Hair follicular keratinocyte (primary cell): ENCODE data around the gene NUTF2. TPM values are rescaled to one million over a fixed set of nuclear protein-coding genes. Genes with fewer than 3 reads are reported as not detected.

Experiments used
- total RNA-seq: library from RNA; depleted of rRNA; stranded (reverse); fragments of >200 nt; gene quantifications from 2 replicates; pipeline ENCODE4 v1.2.3, GENCODE V29; 2015

The NUTF2 gene
- 313 and 331 TPM in 2 replicates for total RNA-seq

DNA sequence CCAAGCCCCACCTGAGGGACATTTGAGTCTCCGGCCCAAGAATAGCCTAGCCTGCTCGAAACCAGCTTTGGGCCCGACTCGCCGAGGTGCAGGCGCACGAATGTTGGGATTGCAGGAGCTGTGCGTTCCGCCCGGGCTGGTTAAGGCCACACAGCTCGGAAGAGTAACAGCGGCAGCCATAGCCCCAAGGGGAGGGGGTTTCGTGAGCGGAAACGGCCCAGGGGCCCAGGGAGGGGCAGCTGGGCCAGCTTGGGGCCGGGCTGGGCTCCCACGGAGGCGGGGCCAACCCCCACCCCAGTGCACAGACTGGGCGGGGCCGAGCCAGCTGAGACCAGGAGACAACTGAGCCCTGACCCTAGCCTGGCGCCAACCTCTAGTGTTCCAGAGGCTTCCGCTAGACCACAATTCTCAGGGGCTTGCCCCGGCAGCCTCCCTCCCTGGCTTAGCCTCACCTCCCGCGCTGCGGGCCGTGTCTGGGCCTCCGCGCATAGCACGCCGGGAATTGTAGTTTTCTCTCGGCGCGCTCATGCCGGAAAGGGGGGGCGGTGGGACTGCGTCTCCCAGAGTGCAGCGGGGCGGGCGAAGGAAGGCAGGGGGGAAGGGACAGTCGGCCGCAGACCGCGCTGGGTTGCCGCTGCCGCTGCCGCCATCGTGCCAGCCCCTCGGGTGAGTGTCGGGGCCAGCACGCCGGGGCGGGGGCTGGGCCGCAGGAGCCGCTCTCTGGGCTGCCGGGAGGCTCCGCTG lies at the start of gene NUTF2:
TSS of gene NUTF2 (plus strand) at position 614 of the 744 bp plus-strand sequence. CDS start 18,198 bp downstream, outside the sequence.

DNA sequence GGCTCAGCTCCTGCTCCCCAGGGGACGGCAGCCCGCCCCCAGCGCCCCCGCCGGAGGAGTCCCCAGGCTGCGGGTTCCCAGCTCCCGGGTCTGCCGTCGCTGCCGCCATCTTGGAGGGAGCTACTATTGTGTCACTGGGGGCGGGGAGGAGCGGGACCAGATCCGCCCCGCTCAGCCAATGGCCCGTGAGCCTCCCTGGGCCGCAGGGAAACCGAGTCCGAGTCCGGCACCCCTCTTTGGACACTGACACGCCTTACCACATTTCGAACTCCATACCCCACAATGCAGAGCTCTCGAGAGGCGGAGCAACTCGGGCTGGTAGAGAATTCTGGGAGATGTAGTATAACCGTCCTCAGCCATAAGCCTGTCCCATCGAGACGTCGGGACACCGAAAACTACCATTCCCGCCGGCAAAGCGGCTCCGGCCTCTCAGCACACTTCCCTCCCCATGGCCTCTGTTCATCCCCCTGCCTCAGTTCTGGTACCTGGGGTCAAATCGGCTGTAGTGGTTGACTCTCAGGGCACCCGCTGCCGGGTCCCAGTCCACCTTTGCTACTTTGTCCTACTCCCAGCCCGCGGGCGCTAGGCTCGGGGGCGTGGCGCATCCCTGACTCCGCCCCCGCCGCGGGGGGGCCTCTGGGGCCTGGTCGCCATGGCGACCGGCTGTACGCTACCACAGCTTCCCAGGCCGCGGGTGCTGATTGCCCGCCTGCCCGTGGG lies 40.1 kb upstream of the NUTF2 start, which contains the start of the genes RANBP10 and TSNAXIP1:
TSS of gene RANBP10 (minus strand) at position 133 of the 720 bp plus-strand sequence. CDS start at position 109, 24 bp downstream.
TSS of gene TSNAXIP1 (plus strand) at position 462 of the 720 bp plus-strand sequence. CDS start 261 bp downstream, outside the sequence.

DNA sequence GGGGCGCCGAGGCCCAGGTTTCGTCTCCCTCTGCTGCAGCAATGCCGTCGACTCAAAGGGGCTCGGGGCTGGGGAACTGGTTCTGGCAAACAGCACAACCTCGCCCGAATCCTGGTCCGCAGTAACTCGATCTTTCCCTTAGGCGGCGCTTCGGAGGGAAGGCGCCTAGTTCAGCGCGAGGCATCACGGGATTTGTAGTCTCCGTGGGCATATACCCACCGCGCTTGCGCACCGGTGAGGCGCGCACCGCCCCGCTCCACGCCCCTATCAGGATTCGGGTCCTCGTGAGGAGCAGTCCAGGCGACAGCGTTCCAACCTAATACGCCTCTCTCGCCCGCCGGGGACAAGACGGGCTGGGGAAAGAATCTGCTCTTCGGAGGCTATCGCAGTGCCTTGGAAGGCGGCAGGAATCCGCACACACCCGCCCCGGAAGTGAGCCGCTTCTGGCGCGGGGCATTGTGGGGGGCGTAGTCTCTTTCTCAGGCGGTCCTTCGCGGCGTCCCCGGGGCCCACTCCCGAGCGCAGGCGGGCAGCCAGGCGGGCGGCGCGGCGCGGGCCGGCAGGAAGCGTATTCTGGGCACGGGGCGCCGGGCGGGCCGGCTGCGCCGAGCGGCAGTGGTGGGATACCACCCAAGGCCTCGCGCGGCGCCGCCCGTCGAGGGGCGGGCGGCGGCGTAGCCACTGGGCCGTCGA lies 4.8 kb upstream of the NUTF2 start, which contains the start of gene THAP11:
TSS of gene THAP11 (plus strand) at position 505 of the 693 bp plus-strand sequence. CDS start 235 bp downstream, outside the sequence.

DNA sequence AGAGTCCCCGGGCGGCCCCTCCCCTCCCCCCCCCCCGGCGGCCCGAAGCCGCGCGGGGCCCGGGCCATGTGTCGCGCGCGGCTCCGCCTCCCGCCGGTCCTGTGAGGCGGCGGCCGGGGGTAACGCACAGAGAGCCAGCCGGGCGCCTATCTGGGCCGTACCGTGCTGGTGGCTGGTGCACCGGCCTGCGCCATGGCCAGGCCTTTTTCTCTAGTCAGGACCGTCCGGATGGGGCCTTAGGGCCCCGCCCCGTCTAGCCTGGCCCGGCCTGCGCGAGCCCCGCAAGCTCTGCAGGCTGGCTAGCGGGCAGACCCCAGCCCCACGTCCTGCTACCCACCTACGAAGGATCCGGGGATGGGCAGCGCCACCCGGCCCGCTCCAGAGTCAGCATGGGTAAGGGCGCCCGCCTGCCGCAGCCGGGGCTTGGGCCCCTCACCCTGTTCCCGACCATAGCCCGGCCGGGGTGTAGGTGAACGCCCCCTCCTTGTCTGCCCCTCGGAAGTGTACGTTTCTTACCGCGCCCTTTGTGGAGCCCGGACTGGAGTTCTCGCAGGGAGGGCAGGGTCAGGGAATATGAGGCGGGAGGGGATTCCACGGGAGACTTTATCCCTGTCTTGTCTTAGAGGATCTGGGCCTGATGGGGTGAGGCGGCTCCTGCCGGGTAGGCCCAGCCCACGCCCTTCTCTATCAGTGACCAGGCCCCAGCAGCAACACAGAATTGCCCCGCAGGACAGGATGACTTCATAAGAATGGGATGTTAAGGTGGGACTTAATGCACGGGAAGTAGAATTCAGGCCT lies 530 bp downstream of the NUTF2 start, which contains the start of gene CENPT:
TSS of gene CENPT (minus strand) at position 630 of the 798 bp plus-strand sequence. CDS start 13,834 bp downstream, outside the sequence.

DNA sequence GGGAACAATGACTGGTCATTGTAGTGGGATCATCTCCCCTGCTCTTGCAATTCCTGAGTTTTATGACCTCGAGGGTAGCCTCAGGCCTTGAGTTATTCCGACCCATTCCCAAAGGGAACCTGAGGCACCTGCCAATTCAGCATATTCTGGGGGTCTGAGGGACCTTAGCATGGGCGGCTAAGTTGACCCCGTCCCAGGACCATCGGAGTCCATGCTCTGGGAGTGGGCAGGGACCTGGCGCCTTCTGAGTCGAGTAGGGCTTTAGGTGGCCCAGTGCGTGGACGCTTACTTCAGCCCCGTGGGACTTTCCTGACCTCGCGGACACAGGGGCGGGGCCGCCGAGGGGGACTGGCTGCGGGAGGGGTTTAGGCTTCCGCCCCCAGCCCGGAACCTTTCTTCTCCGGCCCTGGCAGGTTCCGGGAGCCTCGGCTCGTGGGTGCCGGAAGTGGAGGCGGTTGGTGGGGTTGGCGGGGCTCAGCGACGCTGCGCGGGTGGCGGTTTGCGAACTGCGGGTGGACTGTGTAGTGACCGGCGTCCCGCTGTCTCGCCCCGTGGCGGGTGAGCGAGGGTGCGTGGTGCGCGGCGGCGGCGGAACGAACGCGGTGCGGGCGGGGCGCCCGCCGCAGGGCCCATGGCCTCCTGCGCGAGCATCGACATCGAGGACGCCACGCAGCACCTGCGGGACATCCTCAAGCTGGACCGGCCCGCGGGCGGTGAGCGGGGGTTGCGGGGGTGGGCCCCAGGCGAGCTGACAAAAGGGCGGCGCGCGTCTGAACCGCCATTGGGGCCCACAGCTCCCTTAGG lies 26.1 kb downstream of the NUTF2 start, which contains the start of gene EDC4:
TSS of gene EDC4 (plus strand) at position 422 of the 804 bp plus-strand sequence. CDS start at position 632, 210 bp downstream.

DNA sequence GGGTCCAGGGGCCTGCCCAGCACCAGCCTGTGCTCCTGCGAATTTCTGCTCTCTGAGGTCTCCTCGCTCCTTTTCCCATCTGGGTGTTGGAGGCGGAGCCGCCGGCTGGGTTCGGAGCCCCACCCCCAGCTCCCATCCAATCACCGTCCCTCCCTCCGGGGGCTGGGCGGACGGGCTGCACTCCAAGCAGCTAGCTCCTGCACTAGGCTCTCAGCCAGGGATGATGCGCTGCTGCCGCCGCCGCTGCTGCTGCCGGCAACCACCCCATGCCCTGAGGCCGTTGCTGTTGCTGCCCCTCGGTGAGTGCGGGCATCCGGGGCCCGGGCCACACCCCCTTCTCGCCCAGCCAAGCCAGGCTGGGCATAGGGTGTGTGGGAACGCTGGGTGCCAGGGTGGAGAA lies 38.0 kb downstream of the NUTF2 start, which contains the start of gene NRN1L:
TSS of gene NRN1L (plus strand) at position 202 of the 400 bp plus-strand sequence. CDS start at position 221, 19 bp downstream.

DNA sequence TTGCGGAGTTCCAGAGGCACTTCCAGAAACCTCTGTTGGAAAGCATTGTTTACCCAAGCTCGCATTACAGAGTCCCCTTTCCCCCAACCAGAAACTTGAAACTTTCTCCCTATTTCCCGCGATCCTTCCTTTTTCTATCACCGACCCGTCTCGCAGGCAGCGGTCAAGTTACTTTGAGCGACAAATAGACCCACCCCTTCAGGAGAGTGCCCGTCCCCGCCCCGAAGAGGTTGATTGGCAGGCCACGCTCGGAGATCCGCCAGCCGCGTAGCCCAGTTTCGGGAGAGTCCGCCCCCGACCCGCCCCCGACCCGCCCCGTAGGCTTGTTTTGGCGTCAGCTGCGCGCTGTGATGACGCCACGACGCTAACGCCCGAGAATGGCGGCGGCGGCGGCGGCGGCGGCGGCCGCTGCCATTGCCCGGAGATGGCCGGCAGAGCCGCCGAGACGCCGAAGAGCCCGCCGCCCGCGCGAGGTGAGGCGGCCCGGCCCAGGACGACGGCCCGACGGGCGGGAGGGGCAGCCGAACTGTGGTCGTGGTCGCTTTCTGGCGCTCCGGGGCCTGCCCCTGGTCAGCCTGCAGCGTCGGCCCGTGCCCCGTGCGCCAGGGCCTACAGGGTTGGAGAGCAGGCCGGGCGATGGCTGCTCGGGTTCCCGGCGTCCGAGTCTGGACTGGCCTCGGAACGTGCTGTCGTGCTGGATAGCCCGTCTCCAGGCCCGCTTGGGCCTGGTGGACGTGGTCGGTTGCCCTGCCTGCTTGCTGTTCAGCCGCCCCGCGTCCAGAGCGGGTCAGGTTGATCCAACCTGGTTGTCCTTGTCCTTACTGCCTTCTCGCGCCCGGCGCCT lies 46.4 kb downstream of the NUTF2 start, which contains the start of gene PSKH1:
TSS of gene PSKH1 (plus strand) at position 356 of the 844 bp plus-strand sequence. CDS start 15,496 bp downstream, outside the sequence.

Other genes with a start within 250 kb of the NUTF2 start
- gene CARMIL2, start 201.8 kb upstream of the NUTF2 start, total RNA-seq, result 0.08 and 0.16 TPM in 2 replicates
- 26.6 and 53.2 TPM in 2 replicates for gene ACD, start 186.7 kb upstream of the NUTF2 start, total RNA-seq
- gene PARD6A, start 186.0 kb upstream of the NUTF2 start, total RNA-seq, result 0.19 and 3.1 TPM in 2 replicates
- 13.4 and 14.6 TPM in 2 replicates for gene ENKD1, start 180.2 kb upstream of the NUTF2 start, total RNA-seq
- 1.9 and 2.0 TPM in 2 replicates for gene C16orf86, start 180.1 kb upstream of the NUTF2 start, total RNA-seq
- gene GFOD2, start 127.6 kb upstream of the NUTF2 start, total RNA-seq, result 14.8 and 18.4 TPM in 2 replicates
- gene RANBP10, start 40.4 kb upstream of the NUTF2 start, total RNA-seq, result 3.7 TPM in 2 replicates
- gene TSNAXIP1, start 40.0 kb upstream of the NUTF2 start, total RNA-seq, result 0.30 TPM in 1 of 2 replicates, not detected in the other
- gene THAP11, start 4.6 kb upstream of the NUTF2 start, total RNA-seq, result 28.3 and 57.1 TPM in 2 replicates
- 18.8 and 19.5 TPM in 2 replicates for gene CENPT, start 760 bp downstream of the NUTF2 start, total RNA-seq
- gene EDC4, start 26.1 kb downstream of the NUTF2 start, total RNA-seq, result 42.2 and 43.0 TPM in 2 replicates
- gene NRN1L, start 38.0 kb downstream of the NUTF2 start, total RNA-seq, result not detected in 2 replicates
- gene PSKH1, start 46.3 kb downstream of the NUTF2 start, total RNA-seq, result 6.2 and 7.4 TPM in 2 replicates
- gene CTRL, start 84.9 kb downstream of the NUTF2 start, total RNA-seq, result 0.23 and 1.4 TPM in 2 replicates
- gene PSMB10, start 89.9 kb downstream of the NUTF2 start, total RNA-seq, result 28.8 and 33.7 TPM in 2 replicates
- gene LCAT, start 97.2 kb downstream of the NUTF2 start, total RNA-seq, result 6.0 and 9.6 TPM in 2 replicates
- 40.9 and 54.0 TPM in 2 replicates for gene SLC12A4, start 121.7 kb downstream of the NUTF2 start, total RNA-seq
- 0.27 TPM in 1 of 2 replicates, not detected in the other for gene DPEP3, start 133.6 kb downstream of the NUTF2 start, total RNA-seq
- gene DPEP2, start 152.6 kb downstream of the NUTF2 start, total RNA-seq, result not detected in 2 replicates
- gene DPEP2NB, start 169.0 kb downstream of the NUTF2 start, total RNA-seq, result not detected in 2 replicates
- gene DDX28, start 176.3 kb downstream of the NUTF2 start, total RNA-seq, result 7.2 and 9.6 TPM in 2 replicates
- gene DUS2, start 176.4 kb downstream of the NUTF2 start, total RNA-seq, result 27.6 and 45.1 TPM in 2 replicates
- gene NFATC3, start 238.4 kb downstream of the NUTF2 start, total RNA-seq, result 8.4 and 10.7 TPM in 2 replicates